ENCODE measurements around the gene PROSER2.
"Not testable (repeated sequence)": the region's sequence is repeated elsewhere in the genome, so short reads cannot be mapped to it uniquely, and the experiment has no call there.

Gene PROSER2

GRCh38 chr10:11886851-11887250 lies 63.7 kb downstream of the PROSER2 start:
- Mint-ChIP-seq H3K27me3 (no peaks in the 10 kb centered on the region), H3K27ac (no peak overlapping the region), H3K4me1 (peaks cover 4% of the 10 kb centered on the region), H3K36me3 (ENCODE audit: low read depth) (no peaks in the 10 kb centered on the region), H3K4me3 (no peak overlapping the region), H3K9me3 (no peaks in the 10 kb centered on the region)
- no peak for ATAC-seq
- no peak for DNase-seq

- DNase-seq (no peak), ATAC-seq (no peak)
- H3K4me3 Mint-ChIP-seq: no peak overlapping the region
- H3K27ac Mint-ChIP-seq: no peak overlapping the region
- no peaks in the 10 kb centered on the region for H3K27me3 Mint-ChIP-seq
- H3K9me3 Mint-ChIP-seq: no peaks in the 10 kb centered on the region
- no peaks in the 10 kb centered on the region for H3K36me3 Mint-ChIP-seq (ENCODE audit: low read depth)
- peaks cover 2% of the 10 kb centered on the region for H3K4me1 Mint-ChIP-seq
Measured at GRCh38 chr10:11887381-11888227, 64.4 kb downstream of the PROSER2 start.

- DNase-seq; H3K27me3 Mint-ChIP-seq; ATAC-seq; H3K9me3 Mint-ChIP-seq; H3K36me3 Mint-ChIP-seq (ENCODE audit: low read depth); H3K4me1 Mint-ChIP-seq; H3K4me3 Mint-ChIP-seq; H3K27ac Mint-ChIP-seq: not testable (repeated sequence)
Measured at GRCh38 chr10:11889263-11889662, 66.1 kb downstream of the PROSER2 start.

- no peak overlapping the region for H3K27ac Mint-ChIP-seq
- no peaks in the 10 kb centered on the region for H3K36me3 Mint-ChIP-seq (ENCODE audit: low read depth)
- no peaks in the 10 kb centered on the region for H3K4me1 Mint-ChIP-seq
- no peaks in the 10 kb centered on the region for H3K27me3 Mint-ChIP-seq
- H3K4me3 Mint-ChIP-seq: no peak overlapping the region
- no peaks in the 10 kb centered on the region for H3K9me3 Mint-ChIP-seq
- no peak for DNase-seq
- no peak for ATAC-seq
Measured at GRCh38 chr10:11891776-11892486, 68.8 kb downstream of the PROSER2 start.

- no peak for DNase-seq
- ATAC-seq: no peak
- Mint-ChIP-seq H3K4me1 (no peaks in the 10 kb centered on the region), H3K27ac (no peak overlapping the region), H3K27me3 (no peaks in the 10 kb centered on the region), H3K4me3 (no peak overlapping the region), H3K36me3 (ENCODE audit: low read depth) (no peaks in the 10 kb centered on the region), H3K9me3 (no peaks in the 10 kb centered on the region)
Measured at GRCh38 chr10:11893749-11894278, 70.7 kb downstream of the PROSER2 start.

- Mint-ChIP-seq H3K27me3 (no peaks in the 10 kb centered on the region), H3K27ac (no peak overlapping the region), H3K4me3 (no peak overlapping the region), H3K9me3 (no peaks in the 10 kb centered on the region), H3K36me3 (ENCODE audit: low read depth) (no peaks in the 10 kb centered on the region), H3K4me1 (no peaks in the 10 kb centered on the region)
- no peak for DNase-seq
- no peak for ATAC-seq
Measured at GRCh38 chr10:11894381-11895107, 71.4 kb downstream of the PROSER2 start.

GRCh38 chr10:11895108-11895466 lies 71.9 kb downstream of the PROSER2 start:
- no peak for ATAC-seq
- Mint-ChIP-seq H3K27me3 (no peaks in the 10 kb centered on the region), H3K4me3 (no peak overlapping the region), H3K4me1 (no peaks in the 10 kb centered on the region), H3K27ac (no peak overlapping the region), H3K9me3 (no peaks in the 10 kb centered on the region), H3K36me3 (ENCODE audit: low read depth) (no peaks in the 10 kb centered on the region)
- no peak for DNase-seq

GRCh38 chr10:11895598-11895997 lies 72.4 kb downstream of the PROSER2 start:
- DNase-seq (no peak), ATAC-seq (no peak)
- no peaks in the 10 kb centered on the region for H3K27me3 Mint-ChIP-seq
- H3K4me1 Mint-ChIP-seq: no peaks in the 10 kb centered on the region
- no peak overlapping the region for H3K4me3 Mint-ChIP-seq
- H3K36me3 Mint-ChIP-seq (ENCODE audit: low read depth): no peaks in the 10 kb centered on the region
- H3K9me3 Mint-ChIP-seq: no peaks in the 10 kb centered on the region
- H3K27ac Mint-ChIP-seq: no peak overlapping the region

GRCh38 chr10:11896549-11897200 lies 73.5 kb downstream of the PROSER2 start:
- ATAC-seq (no peak), DNase-seq (no peak)
- no peak overlapping the region for H3K27ac Mint-ChIP-seq
- no peaks in the 10 kb centered on the region for H3K36me3 Mint-ChIP-seq (ENCODE audit: low read depth)
- H3K27me3 Mint-ChIP-seq: no peaks in the 10 kb centered on the region
- H3K4me3 Mint-ChIP-seq: no peak overlapping the region
- H3K9me3 Mint-ChIP-seq: no peaks in the 10 kb centered on the region
- H3K4me1 Mint-ChIP-seq: no peaks in the 10 kb centered on the region

GRCh38 chr10:11898033-11898371 lies 74.8 kb downstream of the PROSER2 start:
- no peaks in the 10 kb centered on the region for H3K36me3 Mint-ChIP-seq (ENCODE audit: low read depth)
- ATAC-seq (no peak), DNase-seq (no peak)
- H3K4me3 Mint-ChIP-seq: no peak overlapping the region
- no peaks in the 10 kb centered on the region for H3K27me3 Mint-ChIP-seq
- H3K27ac Mint-ChIP-seq: no peak overlapping the region
- H3K4me1 Mint-ChIP-seq: no peaks in the 10 kb centered on the region
- no peaks in the 10 kb centered on the region for H3K9me3 Mint-ChIP-seq

- no peak for DNase-seq
- no peaks in the 10 kb centered on the region for H3K4me1 Mint-ChIP-seq
- ATAC-seq: no peak
- no peaks in the 10 kb centered on the region for H3K36me3 Mint-ChIP-seq (ENCODE audit: low read depth)
- no peaks in the 10 kb centered on the region for H3K27me3 Mint-ChIP-seq
- no peaks in the 10 kb centered on the region for H3K9me3 Mint-ChIP-seq
- no peak overlapping the region for H3K27ac Mint-ChIP-seq
- no peak overlapping the region for H3K4me3 Mint-ChIP-seq
Measured at GRCh38 chr10:11898372-11899066, 75.4 kb downstream of the PROSER2 start.

GRCh38 chr10:11899067-11899876 lies 76.1 kb downstream of the PROSER2 start:
- Mint-ChIP-seq H3K27ac (no peak overlapping the region), H3K4me3 (no peak overlapping the region), H3K27me3 (no peaks in the 10 kb centered on the region), H3K36me3 (ENCODE audit: low read depth) (no peaks in the 10 kb centered on the region), H3K9me3 (no peaks in the 10 kb centered on the region), H3K4me1 (no peaks in the 10 kb centered on the region)
- DNase-seq: no peak
- no peak for ATAC-seq

- Mint-ChIP-seq H3K4me3 (no peak overlapping the region), H3K4me1 (no peaks in the 10 kb centered on the region), H3K36me3 (ENCODE audit: low read depth) (no peaks in the 10 kb centered on the region), H3K9me3 (no peaks in the 10 kb centered on the region), H3K27me3 (no peaks in the 10 kb centered on the region), H3K27ac (no peak overlapping the region)
- no peak for DNase-seq
- ATAC-seq: no peak
Measured at GRCh38 chr10:11901036-11901301, 77.8 kb downstream of the PROSER2 start.
